NK-92 treated with Interleukin-12 subunit alpha and Interleukin-12 subunit beta, amount 100 ng/mL, for 24 hours (cell line): ENCODE data around the gene RMP24.
"Not testable (repeated sequence)": the region's sequence is repeated elsewhere in the genome, so short reads cannot be mapped to it uniquely, and the experiment has no call there.

Experiments
- DNase-seq: peaks from one replicate; lab custom pipeline; 2025; lab: John Stamatoyannopoulos, UW

The RMP24 gene

DNA sequence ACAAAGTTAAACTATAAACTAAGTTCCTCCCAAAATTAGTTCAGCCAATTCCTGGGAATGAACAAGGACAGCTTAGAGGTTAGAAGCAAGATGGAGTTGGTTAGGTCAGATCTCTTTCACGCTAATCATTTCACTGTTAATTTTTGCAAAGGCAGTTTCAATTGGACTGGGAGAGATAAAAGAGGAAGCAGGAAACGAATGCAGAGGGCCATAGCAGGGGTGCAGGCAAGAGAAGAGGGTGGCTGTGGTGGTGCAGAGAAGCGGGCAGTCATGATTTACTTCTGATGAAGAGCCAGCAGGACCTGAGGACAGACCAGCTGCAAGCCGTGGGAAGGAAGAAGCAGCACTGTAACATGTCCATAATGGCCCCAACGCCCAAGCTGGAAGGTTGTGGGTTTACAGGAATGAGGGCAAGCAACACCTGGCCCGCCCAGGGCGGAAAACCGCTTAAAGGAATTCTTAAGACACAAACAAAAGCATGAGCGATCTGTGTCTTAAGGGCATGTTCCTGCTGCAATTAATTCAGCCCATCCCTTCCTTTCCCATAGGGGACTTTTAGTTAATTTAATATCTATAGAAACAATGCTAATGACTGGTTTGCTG lies 4.1 kb upstream of the RMP24 start:
- DNase-seq: no peak

DNA sequence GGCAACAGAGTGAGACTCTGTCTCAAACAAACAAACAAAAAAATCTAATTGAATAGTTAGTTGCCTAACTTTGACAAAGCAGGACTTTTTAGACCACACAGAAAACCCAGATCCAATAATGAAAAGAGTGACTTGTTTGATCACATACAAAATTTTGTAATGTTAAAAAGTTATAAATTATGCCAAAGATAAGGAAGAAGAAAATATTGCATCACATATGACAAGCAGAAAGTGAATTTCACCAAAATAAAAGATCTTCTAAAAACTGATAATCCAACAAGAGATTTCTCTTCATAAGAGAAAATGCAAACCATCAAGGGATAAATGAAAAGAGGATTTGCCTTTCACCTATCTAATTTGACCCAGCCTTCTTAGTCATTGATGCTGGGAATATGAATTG lies 2.8 kb upstream of the RMP24 start:
- no peak for DNase-seq

DNA sequence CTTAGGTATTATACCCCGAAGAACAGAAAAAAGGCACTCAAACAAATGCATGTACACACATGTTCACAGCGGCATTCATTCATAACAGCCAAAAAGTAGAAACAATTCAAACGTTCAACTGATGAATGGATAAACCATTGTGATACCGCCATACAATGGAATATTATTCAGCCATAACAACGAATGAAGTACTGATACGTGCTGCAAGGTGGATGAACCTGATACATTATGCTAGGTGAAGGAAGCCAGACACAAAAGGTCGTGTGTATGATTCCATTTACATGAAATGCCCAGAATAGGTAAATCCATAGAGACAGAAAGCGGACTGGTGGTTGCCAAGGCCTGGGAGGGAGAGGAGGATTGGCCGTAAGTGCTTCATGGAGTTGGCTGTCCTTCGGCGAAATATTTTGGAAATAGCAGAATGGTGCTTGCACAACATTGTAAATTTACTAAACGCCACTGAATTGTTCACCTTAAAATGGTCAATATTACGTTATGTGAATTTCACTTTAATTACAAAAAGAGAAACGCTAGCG lies 750 bp upstream of the RMP24 start:
- no peak for DNase-seq

DNA sequence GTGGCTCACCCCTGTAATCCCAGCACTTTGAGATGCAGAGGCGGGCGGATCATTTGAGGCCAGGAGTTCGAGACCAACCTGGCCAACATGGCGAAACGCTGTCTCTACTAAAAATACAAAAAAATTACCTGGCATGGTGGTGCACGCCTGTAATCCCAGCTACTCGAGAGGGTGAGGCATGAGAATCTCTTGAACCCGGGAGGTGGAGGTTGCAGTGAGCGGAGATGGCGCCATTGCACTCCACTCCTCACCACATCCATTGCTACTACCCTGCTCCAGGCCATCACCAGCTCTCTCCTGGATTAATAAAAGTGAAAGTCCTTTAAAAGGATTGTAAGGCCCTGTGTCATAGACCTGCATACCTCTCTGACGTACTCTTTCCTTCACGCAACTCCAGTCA lies 1.2 kb downstream of the RMP24 start:
- DNase-seq: no peak

DNA sequence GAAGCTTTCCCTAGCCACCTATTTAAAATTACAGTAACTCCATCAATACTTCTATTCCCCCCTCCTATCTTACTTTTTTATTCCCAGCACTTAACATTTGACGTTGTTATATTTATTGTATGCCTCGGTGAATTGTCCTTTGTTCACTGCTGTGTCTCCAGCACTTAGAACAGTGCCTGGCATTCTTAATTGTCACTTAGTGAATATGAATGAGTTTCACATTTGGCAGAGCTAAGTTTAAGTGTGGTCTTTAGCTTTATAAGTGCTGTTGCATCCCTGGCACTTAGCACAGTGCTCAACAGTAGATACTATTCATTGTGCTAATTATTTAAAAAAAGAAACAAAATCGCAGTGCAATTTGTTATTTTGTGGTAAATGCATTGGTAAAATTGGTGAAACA lies 1.7 kb downstream of the RMP24 start:
- DNase-seq: no peak

DNA sequence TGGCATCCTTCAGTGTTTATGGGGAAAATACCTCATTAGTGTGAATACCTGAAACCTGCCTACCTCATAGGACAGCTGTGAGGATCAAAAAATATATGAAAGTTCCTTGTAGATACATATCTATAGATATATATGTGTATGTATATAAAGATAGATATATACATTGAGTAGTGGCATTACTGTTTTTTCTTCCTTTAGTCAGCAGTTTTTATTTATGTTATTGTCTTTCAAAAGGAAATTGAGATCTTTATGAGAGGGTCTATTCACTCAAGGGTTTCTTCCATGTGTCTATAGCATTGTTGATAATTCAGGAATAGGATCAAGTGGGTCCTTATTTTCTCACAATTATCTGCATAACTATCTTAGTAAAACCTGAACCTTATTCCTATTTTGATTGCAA lies 6.6 kb downstream of the RMP24 start:
- no peak for DNase-seq

DNA sequence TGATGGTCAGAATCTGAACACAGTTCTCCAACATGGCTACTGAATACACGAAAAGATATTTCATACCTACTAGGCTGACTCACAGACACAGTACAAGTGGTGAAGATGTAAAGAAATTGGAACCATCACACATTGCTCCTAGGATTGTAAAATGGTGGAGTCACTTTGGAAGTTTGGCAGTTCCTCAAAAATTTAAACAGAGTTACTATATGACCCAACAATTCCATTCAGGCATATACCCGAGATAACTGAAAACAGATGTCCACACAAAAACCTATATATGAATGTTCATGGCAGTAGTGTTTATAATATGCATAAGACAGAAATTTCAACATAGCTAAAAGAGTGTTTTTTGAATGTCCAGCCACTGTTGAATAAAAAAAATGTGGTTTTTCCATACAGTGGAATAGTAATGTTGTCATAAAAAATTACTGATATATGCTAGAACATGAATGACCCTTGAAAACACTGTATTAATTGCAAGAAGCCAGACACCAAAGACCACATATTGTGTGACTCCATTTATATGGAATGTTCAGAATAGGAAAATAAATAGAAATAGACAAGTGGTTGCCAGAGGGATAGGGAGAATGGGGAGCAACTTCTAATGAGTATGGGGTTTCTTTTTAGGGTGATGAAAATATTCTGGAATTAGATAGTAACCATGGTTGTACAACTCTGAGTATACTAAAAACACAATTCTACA lies 10.1 kb downstream of the RMP24 start:
- no peak for DNase-seq

DNA sequence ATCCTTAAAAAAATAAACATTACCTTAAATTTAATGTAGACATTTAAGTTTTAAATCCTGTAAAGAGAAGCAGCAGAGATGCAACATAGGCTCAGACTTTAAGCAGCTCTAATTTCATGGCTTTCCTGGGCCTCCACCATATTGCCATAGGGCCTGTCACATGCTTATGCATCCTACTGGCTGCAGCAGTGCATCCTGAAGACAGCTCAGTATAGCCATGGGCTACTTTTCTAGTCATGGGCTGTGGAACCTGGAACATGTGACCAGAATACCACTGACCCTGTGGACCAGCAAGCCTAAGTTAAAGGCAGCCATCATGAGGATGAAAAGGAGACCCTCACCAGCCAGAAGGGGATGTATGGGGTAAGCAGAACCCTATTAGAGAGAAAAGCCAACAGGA lies 10.7 kb downstream of the RMP24 start:
- DNase-seq: no peak

DNA sequence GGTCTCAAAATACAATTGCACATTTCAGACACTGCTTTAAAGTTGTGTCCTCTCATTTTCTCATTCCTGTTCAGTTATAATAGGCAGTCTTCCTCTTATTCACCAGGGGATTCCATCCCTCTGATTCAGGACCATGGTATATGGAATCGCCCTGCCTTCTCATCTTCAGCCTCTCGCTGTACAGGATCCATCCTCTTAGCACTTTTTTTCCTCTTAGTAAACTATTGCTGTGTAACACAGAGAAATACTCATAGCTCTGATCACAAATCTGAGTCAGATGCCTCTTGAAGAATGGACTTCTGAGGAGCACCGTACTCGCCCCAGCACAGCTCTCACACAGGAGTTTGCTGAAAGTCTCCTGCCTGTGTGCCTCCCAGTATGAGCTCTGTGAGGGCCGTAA lies 11.3 kb downstream of the RMP24 start:
- no peak for DNase-seq

DNA sequence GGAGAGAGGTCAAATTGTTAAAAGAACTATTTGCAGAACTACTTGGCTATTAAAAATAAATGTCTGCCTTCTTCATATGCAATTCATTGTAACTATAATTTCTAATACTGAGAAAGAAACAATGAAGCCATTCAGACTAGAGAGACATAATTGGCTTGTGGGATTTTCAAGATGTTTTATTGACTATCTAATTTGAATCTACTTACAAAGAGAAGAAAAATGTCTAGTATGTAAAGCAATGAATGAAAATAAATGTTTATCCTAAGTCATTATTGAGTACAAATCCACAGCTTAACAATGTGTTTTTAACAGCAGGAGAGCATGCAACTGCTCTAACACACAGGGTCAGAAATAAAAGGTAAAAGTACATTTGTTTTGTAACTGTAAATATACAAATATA lies 19.2 kb downstream of the RMP24 start:
- DNase-seq: no peak

DNA sequence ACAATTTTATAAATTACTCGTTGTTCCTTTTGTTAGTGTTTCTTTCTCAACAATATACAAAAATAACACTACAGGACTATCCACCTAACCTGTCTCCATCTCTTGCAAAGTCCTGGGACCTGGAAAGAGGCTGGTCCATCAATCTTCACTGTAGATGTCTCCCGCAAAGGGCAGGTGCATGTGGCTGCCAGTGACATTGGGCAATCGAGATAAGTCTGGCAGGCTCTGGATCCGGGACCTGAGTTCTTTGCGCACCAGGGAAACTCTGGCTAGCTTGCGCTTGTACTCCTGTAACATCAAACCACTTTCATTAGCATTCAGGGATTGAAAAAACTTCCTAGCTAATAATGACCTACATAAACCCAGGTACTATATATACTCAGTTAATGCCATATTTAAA lies 20.5 kb downstream of the RMP24 start:
- DNase-seq: no peak

DNA sequence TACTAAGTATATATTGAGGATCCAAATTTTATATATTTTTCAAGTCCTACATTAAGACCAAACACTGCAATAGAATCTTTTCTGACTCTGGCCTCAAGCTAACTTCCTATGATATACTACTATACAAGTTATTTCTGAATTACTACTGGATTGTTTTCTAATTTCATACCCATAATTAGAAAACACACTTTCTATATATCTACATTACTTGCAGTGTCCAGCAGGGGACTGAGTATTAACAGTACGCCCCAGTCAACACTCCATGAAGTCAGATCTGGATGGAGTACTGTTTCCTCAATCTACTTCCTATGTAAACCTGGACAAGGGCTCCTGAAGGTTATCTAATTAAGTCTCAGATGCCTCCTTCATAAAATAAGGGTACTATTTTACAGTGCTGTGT lies 26.5 kb downstream of the RMP24 start:
- DNase-seq: no peak

DNA sequence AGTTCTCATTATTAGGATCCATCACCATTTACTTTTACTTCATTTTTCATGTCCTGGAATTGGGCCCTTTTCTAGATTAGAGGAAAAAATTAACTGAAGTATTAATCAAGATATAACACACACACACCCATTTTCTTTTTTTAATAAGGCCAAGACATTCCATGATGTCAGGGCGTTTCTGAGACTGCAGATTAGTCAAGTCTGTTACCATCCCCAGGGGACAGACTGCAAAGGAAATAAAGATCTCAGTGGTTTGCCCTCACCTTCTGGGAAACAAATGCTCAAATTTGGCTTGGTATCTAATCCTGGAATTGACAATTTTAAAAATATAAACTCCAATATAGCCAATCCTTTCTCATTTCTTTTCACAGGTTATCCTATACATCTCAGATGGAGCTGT lies 27.4 kb downstream of the RMP24 start:
- DNase-seq: no peak

DNA sequence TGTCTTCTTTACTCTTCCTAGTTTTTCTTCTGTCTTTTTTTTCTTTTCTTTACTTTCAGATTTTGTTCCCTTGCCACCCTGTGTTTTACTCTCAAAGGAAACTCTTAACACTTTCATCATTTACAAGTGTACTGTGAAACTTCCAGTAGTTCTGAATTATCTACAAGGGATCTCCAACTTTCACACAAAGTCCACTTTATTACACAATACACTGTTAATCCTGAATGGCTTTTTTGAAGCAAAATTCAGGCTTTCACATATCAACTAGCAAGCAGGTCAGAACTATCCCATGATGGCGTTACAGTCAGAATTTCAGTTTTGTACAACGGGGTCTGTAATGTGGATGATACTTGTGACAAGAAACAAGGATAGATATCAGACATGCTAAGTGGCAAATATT lies 34.5 kb downstream of the RMP24 start:
- no peak for DNase-seq

DNA sequence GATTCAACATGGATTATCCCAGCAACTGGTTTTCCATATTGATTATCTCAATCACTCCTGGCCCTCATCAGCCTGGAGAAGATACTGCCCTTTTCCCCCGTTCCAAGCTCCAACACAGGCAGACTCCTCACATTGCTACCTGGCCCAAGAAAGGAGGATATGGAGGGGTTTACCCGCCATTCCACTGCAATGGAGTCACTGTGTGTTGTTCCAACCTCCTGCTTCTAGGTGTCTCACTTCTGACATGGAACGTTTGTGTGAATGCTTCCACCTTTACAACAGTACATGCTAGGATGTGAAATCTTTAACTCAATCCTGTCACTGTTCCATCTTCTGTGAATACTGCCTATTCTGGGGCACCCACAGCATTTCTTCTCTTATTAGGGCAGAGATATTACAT lies 36.7 kb downstream of the RMP24 start:
- no peak for DNase-seq

DNA sequence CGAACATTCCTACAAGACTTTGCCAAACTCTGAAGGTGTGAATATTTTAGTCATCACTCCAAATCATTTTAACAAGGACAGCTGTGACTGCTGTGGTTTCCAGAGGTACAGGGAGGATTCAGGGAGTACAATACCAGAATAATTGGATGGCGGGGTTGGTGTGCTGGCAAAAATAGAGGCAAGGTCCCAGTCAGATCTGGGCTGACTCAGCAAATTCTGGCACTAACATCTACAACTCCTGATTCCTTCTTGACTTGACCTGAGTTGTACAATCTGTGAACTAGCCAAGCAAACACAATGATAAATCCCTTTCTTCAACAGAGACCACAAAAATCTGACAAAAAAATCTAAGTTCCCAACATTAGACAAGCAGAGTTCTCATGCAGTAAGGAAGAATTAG lies 40.4 kb downstream of the RMP24 start:
- DNase-seq: no peak

DNA sequence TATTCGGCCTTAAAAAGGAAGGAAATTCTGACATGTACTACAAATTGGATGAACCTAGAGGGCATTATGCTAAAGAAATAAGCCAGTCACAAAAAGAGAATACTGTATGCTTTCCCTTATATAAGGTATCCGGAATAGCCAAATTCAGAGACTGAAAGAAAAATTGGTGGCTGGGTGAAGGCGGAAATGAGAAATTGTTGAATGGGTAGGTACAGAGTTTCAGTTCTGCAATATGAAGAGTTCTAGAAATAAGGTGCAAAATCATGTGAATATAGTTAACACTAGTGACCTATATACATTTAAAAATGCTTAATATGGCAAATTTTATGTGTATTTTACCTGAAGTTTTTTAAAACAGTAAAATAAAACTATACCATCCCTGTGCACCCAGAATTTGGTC lies 43.1 kb downstream of the RMP24 start:
- no peak for DNase-seq

DNA sequence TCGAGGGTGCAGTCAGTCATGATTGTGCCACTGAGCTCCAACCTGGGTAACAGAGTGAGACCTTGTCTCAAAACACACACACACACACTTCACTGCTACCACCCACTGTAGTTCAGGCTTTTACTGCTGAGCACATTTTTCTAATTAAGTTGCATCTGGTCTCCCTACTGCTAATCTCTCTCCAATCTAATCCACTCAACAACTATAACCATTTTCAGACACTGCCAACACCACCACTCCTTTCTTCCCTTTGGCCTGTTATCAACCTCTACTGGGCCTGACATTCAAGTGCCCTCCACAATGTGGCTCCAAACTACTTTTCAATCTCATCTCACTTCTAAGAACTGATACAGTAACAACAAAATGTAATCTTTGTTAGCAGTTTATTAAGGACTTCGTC lies 44.8 kb downstream of the RMP24 start:
- no peak for DNase-seq

DNA sequence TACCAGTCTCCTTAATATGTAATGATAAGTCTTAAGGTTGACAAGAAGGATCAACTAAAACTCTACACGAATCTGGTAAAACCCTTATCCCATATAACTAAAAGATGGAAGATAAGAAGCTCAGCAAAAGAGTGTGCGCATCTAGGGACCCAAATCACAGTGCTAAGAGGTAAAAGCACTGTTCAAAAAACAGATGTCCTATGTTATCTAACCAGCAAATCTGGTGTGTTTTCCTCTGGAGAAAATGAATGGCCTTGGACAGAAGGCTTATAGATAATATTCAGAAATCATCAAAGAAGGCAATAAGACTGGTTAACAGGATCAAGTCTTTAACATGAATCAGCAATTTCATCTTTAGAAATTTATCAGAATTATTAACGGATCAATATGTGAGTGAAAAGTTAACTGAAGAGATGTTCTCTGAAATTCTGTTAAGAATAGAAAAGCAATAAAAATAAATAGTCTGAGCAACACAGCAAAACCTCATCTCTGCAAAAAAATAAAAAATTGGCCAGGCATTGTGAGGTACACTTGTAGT lies 47.8 kb downstream of the RMP24 start:
- no peak for DNase-seq

DNA sequence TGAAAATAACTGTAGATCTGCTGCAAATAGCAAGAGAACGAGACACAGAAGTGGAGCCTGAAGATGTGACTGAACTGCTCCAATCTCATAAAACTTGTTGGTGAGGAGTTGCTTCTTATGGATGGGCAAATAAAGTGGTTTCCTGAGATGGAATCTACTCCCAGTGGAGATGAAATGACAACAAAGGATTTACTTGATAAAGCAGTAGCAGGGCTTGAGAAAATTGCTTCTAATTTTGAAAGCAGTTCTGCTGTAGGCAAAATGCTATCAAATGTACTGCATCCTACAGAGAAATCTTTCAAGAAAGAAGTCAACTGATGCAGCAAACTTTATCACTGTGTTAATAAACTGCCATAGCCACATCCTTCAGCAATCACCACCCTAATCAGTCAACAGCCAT lies 50.9 kb downstream of the RMP24 start:
- DNase-seq: no peak

DNA sequence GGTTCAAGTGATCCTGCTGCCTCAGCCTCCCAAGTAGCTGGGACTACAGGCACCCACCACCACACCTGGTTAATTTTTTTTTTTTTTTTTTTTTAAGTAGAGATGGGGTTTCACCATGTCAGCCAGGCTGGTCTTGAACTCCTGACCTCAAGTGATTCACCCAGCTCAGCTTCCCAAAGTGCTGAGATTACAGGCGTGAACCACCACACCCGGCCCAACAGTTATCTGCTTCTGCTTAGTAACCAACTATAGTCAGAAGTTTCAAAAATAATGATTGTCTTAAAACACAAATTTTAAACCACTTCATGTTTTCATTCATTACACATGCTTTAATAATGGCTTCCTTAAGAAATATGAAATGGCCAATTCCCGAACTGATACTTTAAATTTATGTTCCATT lies 51.8 kb downstream of the RMP24 start:
- DNase-seq: not testable (repeated sequence)

DNA sequence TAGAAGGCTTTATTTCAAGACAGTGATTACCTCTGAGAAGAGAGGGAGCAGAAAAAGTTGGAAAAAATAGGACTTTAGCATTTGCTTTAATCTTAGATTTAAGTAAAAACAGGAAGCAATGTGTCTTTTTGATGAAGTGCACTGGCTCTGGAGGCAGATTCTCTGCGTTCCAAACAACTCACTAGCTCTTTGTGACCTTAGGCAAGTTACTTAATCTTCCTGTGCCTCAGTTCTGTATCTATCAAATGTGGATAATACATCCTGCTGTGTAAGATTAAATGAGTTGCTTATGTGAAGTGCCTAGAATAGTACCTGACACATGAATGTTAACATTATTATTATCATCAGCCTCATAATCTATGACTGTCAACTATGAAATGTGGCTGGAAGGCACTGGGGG lies 52.5 kb downstream of the RMP24 start:
- no peak for DNase-seq

DNA sequence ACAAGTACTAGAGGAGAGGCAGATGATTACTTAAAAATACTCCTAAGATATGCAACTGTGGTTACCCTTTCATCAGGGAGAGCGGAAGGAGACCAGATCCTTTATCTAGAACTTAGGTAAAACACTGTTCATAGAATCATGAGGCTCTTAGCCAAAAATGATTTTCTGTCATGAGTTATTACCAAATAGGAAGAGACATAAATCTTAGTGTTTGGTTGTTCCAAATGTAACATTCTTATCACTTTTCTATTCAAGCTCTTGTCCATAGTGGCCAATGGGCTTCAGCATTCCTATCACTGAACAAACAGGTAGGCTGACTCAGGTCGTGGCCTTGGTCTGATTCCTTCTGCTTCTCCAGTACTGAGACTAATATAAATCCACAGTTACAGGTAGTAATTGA lies 56.4 kb downstream of the RMP24 start:
- no peak for DNase-seq
